Activated CD8-positive, alpha-beta memory T cell treated with anti-CD3 and anti-CD28 coated beads, Interleukin-2, amount 50 U/mL, for 24 hours (primary cell): ENCODE measurements around the gene TENM3.
"Not testable (repeated sequence)": the region's sequence is repeated elsewhere in the genome, so short reads cannot be mapped to it uniquely, and the experiment has no call there.

Experiments
- DNase-seq: peaks from one replicate; pipeline ENCODE4 v3.0.0-alpha.2; 2020; ENCODE audit errors: extremely low read depth

TENM3 gene

DNA sequence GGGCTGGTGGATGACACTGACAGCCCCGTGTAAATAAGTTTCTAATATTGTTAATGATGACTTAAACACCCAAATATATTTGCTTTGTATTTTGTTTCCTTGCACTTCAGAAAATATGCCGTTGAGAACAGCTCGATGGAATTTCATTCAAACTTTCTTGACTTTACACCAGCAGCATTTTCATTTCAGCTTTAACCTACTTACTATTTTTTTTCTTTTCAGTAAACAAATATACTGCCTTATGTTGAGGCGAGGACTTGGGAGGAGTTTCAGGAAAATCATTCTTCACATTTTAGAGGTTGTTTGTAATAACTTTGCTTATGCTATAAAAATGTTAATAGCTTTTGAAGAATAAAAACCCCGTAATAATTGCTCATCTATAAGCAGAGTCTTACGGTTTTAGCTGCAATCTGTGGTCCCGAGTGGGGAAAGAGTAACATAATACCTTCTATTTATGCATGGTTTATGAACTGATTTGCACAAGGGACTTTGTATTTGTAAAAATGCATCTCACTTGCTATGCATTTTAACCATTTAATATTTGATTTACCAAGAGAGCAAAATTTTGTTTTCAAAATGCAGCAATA, 14.1 kb upstream of the TENM3 start:
- DNase-seq: no peak

DNA sequence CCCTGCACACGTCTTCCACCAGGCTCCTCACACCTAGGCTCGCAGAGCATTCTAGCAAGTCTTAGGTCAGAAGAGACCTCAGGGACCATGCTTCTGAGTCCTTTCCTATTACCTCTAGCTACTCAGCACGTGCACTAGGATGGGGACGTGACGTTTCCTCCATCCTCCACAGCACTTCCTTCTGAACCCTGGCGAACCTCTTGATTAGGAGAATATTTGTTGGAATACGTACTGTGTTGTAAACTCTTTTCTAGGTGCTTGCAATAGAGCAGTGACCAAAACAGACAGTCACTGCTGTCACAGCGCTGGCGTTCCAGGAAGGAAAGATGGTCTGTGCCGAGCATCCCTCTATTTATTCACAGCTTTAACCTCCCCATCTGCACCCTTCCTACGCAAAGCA, 12.9 kb upstream of the TENM3 start:
- no peak for DNase-seq

- no peak for DNase-seq
Observed at GRCh38 chr4:182231080-182231479, 12.1 kb upstream of the TENM3 start.

DNA sequence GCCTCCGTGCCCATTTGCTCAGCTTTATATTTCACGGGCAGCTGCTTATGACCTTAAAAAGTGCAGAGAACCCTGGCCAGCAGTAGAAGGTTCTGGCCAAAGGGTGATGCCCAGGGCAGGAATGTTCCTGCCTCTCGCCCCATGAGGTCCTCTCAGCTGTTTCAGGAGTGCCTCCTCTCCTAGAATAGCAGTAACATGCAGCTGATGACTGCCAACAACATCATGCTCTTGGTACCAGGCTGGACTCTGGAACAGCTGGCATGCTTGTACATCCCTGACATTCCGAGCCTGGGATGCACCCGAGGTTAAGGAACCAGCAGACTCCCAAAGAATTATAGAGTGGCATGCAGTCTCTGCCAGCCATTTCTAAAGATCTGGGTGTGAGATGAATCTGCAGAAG, 11.7 kb upstream of the TENM3 start:
- DNase-seq: no peak

- DNase-seq: no peak
Observed at GRCh38 chr4:182233310-182234090, 9.7 kb upstream of the TENM3 start.

DNA sequence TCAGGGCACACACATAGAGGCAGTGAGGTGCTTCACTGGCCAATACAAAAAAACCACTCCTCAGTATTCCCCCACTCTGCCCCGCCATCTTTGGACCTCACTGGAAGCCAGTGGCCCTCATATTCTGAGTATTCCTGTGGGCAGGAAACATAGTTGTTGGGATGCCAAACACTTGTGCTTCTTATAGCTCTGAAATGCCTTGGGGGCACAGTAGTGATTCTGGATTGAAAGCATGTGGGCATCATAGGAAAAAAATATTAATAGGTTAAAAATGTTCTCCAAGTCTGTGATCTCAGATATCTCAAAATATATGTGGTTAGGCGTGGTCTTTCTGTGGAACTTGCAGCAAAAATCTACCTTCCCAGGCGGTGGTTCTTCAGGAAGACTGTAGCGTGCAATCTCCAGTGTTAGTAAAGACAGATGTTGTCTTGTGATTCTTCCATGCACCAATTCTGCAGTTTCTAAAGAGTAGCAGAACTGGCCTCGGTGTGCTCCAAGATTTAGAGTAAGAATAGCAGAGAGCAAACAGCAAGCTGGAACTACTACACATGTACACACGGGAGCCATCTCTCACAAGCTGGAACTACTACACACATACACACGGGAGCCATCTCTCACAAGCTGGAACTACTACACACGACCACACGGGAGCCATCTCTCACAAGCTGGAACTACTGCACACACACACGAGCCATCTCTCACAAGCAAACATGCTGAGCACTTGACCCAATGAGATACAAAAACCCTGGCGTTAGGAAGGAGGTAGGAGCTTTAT, 8.0 kb upstream of the TENM3 start:
- DNase-seq: no peak

DNA sequence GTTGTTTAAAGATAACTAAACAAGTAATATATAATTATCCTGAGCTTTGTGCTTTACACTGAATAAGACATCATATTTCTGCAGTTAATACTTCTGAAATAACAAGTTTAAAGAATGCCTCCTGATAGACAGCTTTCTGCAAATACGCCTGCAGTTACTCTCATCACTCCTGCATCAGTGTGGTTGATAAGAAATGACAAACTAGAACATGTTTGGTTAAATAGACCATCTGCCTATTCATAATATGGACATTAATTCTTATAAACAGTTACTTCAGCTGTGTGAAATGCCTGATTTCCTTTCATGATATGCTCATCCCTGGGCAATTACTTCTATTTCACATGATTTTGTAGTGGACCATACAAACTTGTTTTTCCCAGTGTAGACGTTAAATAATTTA, 7.0 kb upstream of the TENM3 start:
- DNase-seq: no peak

DNA sequence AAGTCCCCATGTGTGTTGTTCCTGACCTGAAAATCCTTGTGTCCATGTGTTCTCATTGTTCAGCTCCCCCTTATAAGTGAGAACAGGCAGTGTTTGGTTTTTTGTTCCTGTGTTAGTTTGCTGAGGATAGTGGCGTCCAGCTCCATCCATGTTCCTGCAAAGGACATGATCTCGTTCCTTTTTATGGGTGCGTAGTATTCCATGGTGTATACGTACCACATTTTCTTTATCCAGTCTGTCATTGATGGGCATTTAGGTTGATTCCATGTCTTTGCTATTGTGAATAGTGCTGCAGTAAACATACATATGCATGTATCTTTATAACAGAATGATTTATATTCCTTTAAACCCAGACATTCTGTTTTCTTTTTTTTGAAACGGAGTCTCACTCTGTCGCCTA, 6.2 kb upstream of the TENM3 start:
- not testable (repeated sequence) for DNase-seq

DNA sequence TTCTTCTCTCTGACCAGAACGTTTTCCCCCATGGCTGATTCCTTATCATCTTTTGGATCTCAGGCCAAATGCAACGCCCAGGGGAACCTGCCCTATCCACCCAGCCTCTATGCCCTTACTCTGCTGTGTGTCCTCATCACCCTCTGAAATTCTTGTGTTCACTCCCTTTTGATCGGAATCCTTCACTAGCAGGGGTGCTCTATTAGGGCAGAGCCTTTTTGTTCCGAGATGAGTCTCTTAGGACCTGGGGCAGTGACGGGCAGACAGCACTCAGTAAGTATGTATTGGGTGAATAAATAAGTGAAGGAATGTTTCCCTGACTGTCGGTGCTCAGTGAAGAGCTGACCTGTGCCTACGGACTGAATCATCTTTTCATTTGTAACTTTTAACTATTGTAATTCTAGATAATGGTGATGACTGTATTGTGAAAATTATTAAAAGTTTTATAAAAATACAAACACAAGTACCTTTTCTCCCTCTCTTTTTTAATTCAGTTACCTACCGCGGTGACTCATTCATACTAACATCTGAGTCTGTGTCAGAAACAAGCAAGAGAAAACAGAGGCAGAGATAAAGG, 4.8 kb upstream of the TENM3 start:
- no peak for DNase-seq

DNA sequence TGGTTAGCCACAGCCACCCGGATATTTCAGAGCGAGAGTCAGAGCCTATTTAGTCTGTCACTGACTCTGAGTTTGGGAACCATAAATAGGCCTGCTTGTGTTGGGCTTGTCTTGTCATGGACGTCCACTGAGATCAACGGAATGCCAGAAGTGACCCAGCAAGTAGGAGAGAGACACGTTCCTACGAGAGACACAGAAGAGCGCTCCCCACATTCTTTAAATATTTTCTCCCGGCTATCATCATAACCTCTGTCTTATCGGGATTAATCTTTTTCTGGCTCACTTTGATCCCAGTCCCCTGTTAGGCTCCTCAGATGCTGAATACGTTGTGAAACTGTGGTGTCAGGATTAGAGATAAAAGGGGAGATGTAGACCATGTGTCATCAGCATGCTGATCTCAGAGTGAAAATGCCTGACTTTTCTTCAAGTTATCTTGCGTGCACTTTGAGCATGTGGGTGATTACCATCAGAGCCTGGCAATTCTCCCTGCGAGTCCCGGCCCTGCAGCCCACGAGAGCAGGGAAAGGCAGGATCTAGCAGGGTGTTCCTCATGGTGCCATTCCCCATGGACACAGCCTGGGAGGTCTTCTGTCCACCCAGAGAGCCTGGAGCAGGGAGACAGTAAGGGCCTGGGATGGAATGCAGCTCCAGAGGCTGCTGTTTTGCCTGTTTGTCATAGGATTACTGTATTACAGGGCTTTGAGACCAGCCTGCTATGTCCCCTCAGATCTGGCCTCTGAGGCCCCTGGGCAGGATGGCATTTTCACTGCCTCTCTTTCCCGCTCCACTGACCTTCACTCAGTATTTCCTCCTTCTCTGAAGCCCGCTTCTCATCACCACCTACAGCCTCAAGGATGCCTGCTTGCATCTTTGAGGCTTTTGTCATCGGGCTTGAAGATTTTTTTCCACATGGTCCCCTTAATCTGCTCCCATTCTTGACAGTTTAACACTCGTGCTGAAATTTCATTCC, 2.8 kb upstream of the TENM3 start:
- DNase-seq: no peak

- not testable (repeated sequence) for DNase-seq
Observed at GRCh38 chr4:182242260-182242659, 942 bp upstream of the TENM3 start.

- DNase-seq: no peak
Observed at GRCh38 chr4:182242787-182243186, 415 bp upstream of the TENM3 start.

DNA sequence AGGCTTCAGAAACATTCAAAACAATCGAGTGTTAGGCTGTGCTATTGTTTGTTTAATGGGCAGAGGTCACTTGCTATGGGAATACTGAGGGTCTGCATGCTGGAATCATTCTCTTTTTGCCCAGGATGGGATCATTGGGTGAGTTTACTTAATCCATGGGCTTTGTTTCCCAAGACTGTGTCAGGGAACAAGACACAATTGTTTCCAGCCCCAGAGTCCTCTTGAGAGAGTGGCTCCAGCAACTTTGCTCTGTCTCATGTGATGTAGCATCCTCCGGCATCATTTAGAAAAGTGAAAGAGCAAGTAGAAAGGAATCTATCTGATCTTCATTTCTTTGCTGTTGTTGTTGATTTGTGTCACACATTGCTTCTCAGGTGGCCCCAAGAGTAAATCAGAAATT, 1.8 kb downstream of the TENM3 start:
- no peak for DNase-seq

GRCh38 chr4:182245541-182246215, 2.5 kb downstream of the TENM3 start:
- no peak for DNase-seq

DNA sequence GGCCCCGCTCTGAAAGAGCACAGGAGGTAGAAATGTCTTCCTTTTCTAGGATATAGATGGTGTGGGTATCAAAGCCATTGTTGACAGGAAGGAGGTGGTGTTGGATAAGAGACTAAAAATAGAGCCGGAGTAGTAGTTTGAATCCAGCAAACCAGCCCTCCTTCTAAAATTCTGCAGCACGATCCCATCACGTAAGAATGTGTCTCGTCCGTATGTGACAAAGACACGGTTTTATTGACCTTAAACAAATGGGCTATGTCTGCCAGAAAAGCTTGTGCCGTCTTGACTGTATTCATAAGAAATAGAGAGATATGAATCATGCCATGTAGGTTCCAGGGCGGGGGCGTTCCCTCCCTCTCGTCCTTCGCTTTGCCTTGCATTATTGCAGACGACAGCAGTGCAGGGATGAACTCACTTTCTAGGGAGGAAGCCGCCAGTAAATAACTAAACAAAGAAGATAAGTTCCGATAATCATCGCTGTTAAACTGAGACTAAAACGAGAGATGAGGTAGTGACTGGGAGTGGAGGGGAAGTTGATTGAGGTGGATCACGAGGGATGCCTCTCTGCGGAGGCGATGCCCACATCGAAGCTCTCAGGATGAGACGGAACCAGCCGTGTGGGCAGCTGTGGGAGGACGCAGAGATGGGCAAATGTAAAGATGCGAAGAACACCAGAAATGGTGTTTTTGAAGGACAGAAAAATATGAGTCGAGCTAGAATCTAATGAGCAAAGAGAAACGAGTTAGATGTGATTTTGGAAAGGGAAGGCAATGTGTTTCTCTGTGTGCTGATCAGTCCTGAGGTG, 3.4 kb downstream of the TENM3 start:
- DNase-seq: no peak

GRCh38 chr4:182248295-182248694, 5.1 kb downstream of the TENM3 start:
- DNase-seq: no peak

- no peak for DNase-seq
Observed at GRCh38 chr4:182250446-182250845, 7.2 kb downstream of the TENM3 start.

DNA sequence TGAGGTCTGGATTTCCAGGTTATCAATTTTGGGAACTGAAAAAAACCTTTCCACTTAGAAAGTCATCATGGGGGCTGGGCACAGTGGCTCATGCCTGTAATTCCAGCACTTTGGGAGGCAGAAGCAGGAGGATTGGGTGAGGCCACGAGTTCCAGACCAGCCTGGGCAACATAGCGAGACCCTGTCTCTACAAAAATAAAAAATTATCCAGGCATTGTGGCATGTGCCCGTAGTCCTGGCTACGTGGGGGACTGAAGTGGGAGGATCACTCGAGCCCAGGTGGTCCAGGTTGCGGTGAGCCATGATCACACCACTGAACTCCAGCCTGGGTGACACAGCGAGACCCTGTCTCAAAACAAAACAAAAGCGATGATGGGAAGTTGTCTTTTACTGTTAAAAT, 7.9 kb downstream of the TENM3 start:
- DNase-seq: no peak

DNA sequence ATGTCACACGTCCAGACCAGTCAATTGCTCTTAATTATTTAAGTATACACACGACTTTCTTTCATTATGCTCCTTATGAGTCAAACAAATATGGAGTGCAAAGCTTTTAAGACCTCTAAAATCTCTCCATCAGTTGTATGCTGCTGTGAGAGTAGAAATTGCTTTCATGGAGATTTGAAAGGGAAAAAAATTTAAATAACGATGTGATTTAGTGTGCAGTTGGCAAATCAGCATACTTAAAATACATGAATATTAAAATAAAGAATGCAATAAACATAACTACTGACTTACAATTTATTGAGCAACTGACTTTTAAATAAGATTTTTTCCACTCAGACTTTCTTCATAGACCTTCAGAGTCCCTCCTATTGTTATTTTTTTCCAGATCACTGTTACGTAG, 9.0 kb downstream of the TENM3 start:
- DNase-seq: no peak
